Posterior cingulate gyrus (tissue), 11 donors: ENCODE data around the gene DNAJC7.
"Not testable (repeated sequence)": the region's sequence is repeated elsewhere in the genome, so short reads cannot be mapped to it uniquely, and the experiment has no call there.

Source experiments
- DNase-seq, 10 donors: peaks; one replicate each; pipeline versions ENCODE4 v3.0.0 to v3.0.0-alpha.2; 2020 to 2021; ENCODE audit warnings: mixed read lengths in 3 of 10
- intact Hi-C: fragments of 100-400 bp; cut with DNase I; formaldehyde crosslinking; loops from one replicate; pipeline ENCODE4 v1.15.1; 2023

DNAJC7 gene

DNA sequence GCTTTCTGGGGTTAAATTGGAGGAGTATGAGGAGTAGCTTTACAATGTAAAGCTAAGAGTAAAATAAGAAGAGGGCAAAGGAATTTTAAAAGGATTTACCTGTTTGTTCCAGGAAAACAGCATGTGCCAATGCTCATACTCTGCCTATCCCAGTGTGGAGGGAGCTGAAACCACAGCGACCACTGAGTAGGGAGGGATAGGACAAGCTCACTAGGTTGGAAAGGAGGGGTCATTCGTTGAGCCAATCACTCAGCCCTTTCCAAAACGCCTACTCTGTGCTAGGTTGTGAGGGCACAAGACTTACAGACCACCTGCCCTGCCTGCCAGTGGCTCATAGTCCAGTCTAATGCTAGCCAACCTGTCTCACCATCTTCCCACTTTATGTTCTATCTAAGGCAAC is 1.1 kb upstream of the DNAJC7 start:
- intact Hi-C loops: no loop called here
- DNase-seq: no peak

DNA sequence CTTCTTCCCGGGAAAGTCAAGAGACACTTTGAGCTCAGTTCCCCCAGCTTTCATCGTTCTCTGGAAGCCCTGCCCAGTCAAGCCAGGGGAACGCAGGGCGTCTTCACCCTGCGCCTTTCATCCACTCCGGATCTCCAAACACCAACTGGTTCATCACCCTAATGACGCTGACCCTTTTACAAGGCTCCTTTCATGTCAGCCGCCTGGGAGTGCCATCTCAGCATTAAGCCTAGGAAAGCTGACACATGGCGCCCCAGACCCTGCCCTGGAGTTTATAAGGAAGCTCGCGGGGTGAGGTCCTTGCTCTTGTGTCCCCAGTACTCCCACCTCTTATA is 594 bp upstream of the DNAJC7 start:
- DNase-seq: no peak

DNA sequence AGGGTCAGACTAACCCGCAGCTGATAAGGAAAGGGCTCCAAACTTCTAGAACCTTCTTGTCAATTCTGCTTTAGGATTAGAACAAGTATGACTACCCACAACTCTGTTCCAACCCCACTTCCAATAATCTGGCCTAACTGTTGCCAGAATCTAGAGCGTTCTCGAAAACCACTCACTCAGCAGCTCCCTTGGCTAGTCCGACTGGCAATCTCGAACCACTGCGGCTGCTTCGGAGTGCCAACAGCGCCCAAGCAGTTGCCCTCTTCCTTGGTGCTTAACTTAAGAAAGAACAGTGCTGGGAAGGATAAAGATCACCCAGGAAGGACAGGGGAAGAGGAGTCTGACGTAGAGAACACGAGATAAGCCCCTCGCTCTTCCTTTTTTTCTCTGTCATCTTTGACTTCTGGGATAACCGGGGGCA is 818 bp downstream of the DNAJC7 start:
- intact Hi-C loops: no loop called here
- peak in 1 of 10 donors; percentile 80 for DNase-seq

More for the DNA sequence above, 594 bp upstream of the DNAJC7 start:
- intact Hi-C loops: no loop called here

DNA sequence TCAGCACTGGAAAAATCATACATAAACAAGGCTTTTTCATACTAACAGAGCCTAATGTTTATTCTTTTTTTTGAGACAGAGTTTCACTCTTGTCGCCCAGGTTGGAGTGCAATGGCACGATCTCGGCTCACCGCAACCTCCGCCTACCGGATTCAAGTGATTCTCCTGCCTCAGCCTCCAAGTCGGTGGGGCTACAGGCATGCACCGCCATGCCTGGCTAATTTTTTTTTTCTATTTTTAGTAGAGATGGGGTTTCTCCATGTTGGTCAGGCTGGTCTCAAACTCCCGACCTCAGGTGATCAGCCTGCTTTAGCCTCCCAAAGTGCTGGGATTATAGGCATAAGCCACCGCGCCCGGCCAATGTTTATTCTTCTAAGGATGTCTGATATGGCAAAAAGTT is 3.5 kb downstream of the DNAJC7 start:
- DNase-seq, intact Hi-C loops: not testable (repeated sequence)

DNA sequence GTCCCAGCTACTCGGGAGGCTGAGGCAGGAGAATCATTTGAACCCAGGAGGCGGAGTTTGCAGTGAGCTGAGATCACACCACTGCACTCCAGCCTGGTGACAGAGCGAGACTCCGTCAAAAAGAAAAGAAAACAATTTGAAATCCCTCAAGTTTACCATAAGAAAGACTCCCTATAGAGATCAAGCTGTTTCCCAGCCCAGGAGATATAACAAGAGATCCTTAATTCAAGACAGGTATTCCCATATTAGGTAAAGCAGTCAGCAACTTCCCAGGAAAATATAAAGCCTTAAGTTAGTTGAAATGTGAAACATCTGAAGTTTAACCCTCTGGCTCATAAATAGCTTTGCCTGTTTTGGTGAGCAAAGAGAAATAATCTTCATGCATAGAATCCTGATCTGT is 4.9 kb downstream of the DNAJC7 start:
- intact Hi-C loops, DNase-seq: not testable (repeated sequence)

DNA sequence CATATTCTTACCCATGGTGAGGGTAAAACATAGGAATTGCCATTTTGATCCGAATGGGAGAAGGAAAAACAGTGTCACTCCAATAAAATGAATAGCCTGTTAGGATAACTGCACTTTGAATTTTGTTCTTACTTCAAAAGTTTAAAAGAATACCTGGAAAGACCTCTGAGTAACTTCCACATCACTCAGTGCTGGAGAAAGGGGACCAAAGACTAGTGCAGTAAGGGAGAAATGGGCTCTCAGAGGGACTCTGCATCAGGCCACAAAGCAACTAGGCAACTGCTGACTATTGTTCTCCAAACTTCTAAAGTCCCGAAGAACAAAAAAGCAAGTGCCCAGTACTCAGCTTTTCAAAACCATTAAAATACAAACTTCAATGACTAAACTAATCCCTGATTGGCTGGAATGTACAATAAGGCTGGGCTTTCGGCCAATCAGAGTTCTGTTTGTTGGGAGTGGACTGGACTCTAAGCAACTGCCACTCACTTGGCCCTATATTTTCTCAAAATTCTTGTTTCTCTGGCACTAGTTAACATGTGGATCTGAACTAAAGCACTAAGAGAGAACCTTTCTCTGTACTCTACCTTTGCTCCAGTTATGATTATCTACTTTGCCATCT is 6.2 kb downstream of the DNAJC7 start:
- intact Hi-C loops: no loop called here
- DNase-seq: no peak

DNA sequence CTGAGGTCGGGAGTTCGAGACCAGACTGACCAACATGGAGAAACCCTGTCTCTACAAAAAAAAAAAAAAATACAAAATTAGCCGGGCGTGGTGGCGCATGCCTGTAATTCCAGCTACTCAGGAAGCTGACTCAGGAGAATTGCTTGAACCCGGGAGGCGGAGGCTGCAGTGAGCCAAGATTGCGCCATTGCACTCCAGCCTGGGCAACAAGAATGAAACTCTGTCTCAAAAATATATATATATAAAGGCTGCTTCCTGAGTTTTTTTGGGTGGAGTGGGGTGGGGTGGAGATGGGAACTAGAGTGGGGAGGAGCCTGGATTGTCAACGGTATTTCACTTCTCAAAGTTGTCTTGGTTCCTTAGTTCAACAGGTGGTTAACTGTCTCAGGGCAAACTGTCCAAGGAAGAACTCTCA is 7.0 kb downstream of the DNAJC7 start:
- DNase-seq, intact Hi-C loops: not testable (repeated sequence)

DNA sequence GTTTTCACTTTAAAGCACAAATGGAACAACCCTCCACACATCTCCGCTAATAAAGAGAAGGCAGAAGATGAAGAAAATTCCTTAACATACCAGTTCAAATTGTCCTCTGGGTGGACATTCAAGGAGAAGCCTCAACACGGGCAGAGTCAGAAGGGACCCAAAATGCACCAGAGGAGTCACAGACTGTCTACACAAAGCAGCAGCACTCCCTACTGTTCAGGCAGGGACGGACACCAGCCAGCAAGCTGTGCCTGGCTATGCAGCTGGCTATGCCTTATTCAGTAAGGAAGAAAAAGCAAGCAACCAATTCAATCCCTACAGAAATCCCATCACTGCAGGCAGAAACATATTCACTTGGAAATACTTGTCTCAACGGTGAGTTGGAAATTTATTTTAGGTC is 8.1 kb downstream of the DNAJC7 start:
- peak in 8 of 10 donors; percentile 46 to 96 (median 71) for DNase-seq
- intact Hi-C loops: loop anchor here (1.0 kb wide), 1 partner anchor 46 kb away; no protein-coding TSS in a partner anchor

DNA sequence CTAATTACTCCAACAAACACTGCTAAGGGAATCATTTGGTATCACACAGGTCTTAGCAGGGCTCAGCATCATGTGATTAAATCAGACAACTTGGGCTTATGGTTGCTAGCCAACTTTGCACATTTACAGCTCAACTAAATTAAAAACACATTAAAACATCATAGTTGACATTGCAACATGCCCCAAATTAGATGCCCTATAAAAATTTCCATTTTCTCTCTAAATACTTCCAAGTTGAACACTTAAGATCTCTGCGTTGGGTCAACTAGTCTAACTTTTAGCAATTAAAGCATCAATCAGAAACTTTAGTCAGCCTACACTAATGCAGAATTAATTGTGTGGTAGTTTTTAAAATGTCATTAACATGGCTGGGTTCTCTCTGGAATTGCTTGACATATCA is 12.1 kb downstream of the DNAJC7 start:
- intact Hi-C loops: no loop called here

DNA sequence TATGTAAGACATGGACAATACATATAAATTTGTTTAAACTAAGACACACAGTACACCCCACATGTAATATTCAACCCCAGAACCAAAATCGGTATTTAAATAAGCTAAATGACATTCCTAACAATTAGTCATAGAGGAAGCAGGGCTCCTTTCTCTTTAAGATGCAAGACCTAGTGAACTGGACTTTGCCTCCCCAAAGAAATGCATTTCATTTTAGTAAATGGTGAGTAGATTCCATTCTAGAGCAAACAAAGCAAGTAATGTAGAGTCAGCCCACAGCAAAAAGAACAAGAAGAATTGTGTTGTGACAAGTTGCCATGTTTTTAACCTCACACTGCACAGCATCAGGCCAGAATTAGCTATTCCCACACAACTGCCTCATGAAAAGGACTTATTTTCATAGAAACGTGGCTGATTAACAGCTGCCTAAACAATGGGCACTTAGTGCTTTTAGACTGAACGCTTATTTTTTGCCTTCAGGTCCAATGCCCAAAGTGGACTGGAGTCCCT is 14.4 kb downstream of the DNAJC7 start:
- DNase-seq: no peak
- intact Hi-C loops: no loop called here

More for the DNA sequence above, 12.1 kb downstream of the DNAJC7 start:
- DNase-seq: no peak

DNA sequence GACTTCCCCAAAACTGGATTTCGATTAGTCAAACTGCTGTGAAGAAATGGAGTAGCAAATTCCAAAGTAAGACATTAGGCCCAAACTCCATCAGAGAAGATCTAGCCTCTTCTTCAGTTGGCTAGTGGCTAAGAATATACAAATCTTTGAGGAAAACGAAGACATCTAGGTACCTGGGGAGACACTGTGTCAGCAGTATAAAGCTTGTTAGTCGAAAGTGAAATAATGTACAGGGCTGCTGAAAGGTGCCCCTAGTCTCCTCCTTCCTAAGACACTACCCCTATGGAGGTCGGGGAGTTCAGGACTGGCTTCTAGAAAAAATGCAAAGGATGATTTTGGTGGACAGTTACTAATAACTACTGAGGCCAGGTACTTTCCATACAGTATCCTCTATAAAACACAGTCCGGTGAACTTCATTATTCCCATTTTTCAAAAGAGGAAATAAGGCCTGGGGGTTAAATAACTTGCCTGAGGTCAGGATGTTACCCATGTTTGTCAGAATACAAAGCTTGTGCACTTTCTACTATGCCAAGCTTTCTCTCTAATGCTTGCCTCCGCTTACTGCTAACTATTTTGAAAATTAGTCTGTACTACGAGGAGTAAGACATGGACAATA is 15.0 kb downstream of the DNAJC7 start:
- intact Hi-C loops: no loop called here
- no peak for DNase-seq

DNA sequence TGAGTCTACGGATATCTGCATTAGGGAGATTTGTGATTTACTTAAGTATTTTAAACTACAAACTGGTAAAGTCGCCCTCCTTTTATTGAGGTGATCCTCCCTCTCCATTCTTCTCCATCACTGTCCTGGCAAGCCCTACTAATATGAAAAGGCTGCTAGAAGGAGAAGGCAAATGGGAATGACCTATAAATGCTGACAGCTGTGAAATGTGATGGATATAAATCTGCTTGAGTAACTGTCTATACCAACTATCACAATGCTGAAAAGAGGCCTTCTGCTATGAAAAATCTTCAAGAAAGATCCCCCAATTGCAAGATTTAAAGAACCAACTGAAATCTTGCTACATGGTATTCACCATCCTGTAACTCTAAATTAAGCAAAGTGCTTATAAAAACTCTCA is 15.5 kb downstream of the DNAJC7 start:
- no peak for DNase-seq
- intact Hi-C loops: no loop called here

DNA sequence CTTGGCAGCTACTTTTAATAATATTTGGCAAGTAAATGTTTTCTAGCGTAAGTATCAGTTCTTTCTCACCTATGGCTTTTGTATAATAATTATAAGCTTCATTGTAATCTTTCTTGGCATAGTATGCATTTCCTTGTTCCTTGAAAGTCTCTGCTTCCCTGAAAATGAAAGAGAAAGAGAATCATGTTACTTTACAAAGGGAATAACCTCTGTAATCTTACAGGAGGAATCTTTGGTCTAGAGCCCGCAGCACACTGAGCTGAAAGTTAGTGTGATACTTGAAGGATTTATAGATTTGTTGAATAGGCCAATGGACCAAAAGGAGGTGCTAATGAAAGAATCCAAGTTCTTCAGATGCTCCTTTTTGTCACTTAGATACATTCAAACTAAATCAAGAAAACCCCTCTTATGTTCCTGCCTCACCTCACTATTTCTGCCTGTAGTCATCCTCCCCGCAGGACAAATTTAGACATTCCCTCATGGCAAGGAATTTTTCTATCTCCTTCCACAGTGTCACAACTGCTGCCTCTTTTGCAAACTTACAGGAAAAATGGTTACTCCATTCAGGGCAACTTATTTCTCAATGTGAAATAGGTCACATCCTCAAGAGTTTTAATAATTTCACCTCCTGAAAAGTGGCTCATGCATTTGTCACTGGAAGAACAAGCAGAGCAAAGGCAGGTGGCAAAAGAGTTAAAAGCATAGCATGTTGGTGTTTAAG is 16.7 kb downstream of the DNAJC7 start:
- no peak for DNase-seq
- intact Hi-C loops: no loop called here

DNA sequence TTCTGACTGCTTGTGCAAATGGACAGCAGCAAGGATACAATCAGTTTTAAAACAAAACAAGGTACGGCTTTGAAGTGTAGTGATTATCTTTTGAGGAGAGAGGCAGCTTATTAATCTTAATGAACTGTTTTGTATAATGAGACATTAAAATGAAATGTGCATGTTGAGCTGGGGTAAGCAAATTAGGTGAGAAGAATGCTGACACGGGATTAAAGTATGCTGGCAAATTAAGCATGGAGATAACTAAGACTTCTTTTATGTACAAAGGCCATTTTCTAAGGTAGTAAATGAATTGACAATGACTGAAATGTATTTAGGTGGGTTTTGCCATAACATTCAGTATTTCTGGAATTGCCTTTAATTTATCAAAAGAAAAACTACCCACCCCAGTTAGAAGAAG is 18.7 kb downstream of the DNAJC7 start:
- no peak for DNase-seq
- intact Hi-C loops: no loop called here

DNA sequence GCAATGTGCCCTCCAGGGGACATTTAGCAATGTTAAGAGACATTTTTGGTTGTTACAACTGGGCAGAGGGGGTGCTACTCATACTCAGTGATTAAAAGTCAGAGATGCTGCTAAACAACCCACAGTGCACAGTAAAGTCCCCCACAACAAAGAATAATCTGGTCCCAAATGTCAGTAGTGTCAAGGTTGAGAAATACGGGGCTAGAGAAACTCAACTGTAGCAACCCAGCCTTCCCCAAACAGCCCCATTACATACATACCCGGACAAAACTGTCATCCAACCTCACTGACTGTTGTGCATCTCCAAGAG is 20.4 kb downstream of the DNAJC7 start:
- intact Hi-C loops: no loop called here
- DNase-seq: no peak

DNA sequence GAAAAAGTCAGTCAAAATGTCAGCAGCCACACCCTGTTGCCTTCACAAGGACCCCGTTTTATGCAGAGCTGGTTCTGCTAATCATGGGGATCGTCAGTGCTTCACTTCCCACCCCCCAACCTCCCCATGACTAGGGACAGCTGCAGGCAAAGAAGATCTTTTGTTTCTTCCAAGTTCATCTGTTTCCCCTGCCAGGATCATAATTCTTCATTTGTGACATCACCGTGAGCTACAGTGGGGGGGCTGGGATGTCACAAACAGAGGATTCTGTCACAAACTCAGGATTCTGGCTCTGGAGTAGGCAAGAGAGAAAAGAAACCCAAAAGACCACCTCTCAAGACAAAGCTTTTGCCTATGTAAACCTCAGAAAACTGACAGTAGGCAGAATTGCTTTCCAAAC is 24.7 kb downstream of the DNAJC7 start:
- intact Hi-C loops: no loop called here
- peak in 9 of 10 donors; percentile 25 to 94 (median 62) for DNase-seq

DNA sequence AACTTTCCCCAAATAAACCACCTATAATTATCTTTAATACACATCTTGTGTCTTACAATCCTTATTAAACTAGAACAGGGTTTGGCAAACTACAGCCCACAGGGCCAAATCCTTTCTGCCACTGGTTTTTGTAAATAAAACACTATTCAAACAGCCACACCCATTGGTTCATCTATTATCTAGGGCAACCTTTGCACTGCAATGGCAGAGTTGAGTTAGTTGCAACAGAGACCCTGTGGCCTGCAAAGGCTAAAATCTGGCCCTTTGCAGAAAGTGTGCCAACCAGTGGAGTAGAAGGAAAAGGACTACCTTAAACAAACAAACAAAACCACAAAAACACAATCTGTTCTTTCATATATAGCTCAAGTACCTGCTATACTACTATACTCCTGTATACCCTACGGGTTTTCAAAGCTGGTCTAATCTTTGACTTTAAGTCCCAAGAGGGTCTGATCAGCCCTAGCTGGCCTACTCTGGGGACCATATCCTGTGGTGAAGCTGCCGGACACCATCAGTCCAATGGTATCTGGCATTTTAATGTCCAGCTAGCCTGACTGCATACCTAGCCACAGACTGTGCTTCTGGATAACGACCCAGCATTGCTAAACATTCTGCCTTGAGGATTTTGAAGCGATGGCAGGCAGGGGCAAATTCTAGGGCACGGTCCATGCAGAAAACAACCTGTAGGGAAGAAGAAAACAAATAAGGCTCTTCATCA is 27.4 kb downstream of the DNAJC7 start:
- no peak for DNase-seq
- intact Hi-C loops: no loop called here

DNA sequence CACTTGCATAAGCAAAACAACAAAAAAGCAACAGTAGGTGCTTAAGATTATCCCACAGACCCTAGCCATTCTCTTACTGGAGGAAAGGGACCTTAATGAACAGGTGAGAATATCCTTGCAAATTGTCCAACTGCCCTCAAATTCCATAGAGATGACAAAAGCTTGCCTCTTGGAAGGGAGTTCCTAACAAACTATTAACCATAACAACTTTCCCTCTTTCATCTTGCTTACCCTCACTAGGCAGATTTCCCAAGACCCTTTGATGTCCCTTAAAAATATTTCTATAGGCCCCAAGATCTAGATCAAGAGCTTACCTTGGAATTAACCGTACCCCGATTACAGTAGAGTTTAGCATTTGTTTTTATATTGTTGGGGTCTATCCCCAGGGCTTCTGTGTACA is 28.8 kb downstream of the DNAJC7 start:
- intact Hi-C loops: no loop called here
- DNase-seq: no peak

DNA sequence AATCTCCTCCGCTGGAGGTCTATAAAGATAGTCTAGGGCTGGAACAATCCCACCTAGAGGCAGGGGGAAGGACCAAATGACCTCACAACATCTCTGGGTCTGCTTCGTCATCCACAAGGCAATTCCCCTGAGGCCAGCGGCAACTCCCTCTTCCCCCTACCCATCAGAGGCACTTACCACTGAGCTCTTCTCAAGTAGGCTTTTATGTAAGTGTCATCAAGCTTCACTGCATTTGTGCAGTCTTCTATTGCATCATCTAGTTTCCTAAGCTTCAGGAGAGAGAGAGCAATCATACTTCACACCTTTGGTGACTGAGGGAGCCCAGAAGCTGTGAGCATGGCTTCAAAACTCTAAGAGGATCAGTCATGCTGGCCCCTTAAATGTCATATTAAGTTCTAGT is 29.6 kb downstream of the DNAJC7 start:
- DNase-seq: no peak

DNA sequence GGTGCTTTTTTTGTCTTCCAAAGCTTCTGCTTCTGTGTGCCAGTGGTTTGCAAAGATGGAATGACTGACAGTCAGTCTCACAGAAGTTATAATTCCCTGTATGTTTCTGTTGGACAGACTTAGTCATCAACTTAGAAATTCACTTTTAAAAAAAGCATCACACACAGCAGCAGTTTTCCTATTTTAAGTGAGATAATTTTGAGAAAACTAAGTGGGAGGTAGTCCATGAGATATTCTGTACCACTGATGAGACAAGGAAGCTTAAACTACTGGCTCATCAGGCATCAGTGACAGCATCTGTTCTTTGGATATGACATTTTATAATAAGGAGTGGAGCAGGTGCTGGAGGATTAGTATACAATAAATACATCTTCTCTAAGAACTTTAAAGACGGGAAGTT is 30.6 kb downstream of the DNAJC7 start:
- intact Hi-C loops: no loop called here
- no peak for DNase-seq

More for the DNA sequence above, 29.6 kb downstream of the DNAJC7 start:
- intact Hi-C loops: no loop called here

DNA sequence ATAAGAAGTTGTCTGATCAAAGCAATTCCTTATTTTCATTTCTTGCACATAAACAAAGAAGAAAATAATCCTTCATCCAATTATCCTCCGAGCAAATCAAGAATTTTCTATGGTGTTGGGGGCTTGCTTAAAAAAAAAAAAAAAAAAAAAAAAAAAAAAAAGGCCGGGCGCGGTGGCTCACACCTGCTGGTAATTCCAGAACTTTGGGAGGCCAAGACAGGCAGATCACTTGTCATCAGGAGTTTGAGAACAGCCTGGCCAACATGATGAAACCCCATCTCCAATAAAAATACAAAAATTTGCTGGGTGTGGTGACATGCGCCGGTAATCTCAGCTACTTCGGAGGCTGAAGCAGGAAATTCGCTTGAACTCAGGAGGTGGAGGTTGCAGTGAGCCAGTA is 31.3 kb downstream of the DNAJC7 start:
- intact Hi-C loops: no loop called here
- no peak for DNase-seq
